ENCODE measurements around the gene PPOX. TPM values are rescaled to one million over a fixed set of nuclear protein-coding genes. Genes with fewer than 3 reads are reported as not detected.

Gene PPOX
- total and polyA plus RNA-seq, 11 donors = 9.7 to 24.3 (median 13.7) TPM

DNA sequence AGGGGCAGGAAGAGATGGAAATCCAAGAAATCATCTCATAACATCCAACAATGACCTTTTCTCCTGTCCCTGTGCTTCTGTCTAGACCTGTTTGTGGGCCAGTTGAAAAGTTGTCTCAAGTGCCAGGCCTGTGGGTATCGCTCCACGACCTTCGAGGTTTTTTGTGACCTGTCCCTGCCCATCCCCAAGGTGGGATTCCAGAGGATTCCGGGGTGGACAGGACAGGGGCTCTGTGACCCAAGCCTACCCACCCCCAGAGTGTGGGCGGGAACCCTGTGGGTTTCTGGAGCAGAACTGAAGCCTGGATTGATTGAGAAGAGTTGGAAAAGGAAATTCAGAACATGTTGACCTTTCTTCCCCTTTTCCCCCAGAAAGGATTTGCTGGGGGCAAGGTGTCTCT is 2.4 kb upstream of the PPOX start:
- H3K4me1 ChIP-seq = peaks cover 0 to 50% (median 40%) of the 10 kb centered on the region in 12 donors
- H3K9me3 ChIP-seq = no peaks in the 10 kb centered on the region
- H3K36me3 ChIP-seq = peaks cover 0 to 47% (median 35%) of the 10 kb centered on the region in 9 donors
- DNase-seq (no peak), ATAC-seq (no peak)
- intact Hi-C loops (cut with DNase I) = no loop called here
- TF ChIP-seq, protein P1, sequence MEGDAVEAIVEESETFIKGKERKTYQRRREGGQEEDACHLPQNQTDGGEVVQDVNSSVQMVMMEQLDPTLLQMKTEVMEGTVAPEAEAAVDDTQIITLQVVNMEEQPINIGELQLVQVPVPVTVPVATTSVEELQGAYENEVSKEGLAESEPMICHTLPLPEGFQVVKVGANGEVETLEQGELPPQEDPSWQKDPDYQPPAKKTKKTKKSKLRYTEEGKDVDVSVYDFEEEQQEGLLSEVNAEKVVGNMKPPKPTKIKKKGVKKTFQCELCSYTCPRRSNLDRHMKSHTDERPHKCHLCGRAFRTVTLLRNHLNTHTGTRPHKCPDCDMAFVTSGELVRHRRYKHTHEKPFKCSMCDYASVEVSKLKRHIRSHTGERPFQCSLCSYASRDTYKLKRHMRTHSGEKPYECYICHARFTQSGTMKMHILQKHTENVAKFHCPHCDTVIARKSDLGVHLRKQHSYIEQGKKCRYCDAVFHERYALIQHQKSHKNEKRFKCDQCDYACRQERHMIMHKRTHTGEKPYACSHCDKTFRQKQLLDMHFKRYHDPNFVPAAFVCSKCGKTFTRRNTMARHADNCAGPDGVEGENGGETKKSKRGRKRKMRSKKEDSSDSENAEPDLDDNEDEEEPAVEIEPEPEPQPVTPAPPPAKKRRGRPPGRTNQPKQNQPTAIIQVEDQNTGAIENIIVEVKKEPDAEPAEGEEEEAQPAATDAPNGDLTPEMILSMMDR (IDR thresholded peaks at IDR 0.05) = no peak
- TF ChIP-seq POLR2A (IDR thresholded peaks at IDR 0.05) = no peak
- H3K4me3 ChIP-seq = no peak overlapping the region
- H3K27me3 ChIP-seq = no peaks in the 10 kb centered on the region
- 92 to 95% (median 93%) methylated on average over 5 of the region's 5 CpGs for WGBS, 4 donors
- H3K27ac ChIP-seq = no peak overlapping the region

GRCh38 chr1:161164901-161165610 is 1.2 kb upstream of the PPOX start:
- peak overlapping the region; percentile 75 to 92 (median 84) for H3K27ac ChIP-seq
- H3K4me1 ChIP-seq = peaks cover 0 to 44% (median 35%) of the 10 kb centered on the region in 12 donors
- peak overlapping the region in 11 of 12 donors; percentile 59 to 92 (median 78) for H3K4me3 ChIP-seq
- 56 to 63% (median 58%) methylated on average over 14 of the region's 14 CpGs for WGBS, 4 donors
- peaks cover 0 to 59% (median 46%) of the 10 kb centered on the region in 9 donors for H3K36me3 ChIP-seq
- TF ChIP-seq, protein P1 (IDR thresholded peaks at IDR 0.05) = no peak
- TF ChIP-seq POLR2A (IDR thresholded peaks at IDR 0.05) = no peak
- DNase-seq (no peak), ATAC-seq (no peak)
- H3K9me3 ChIP-seq = no peaks in the 10 kb centered on the region
- no peaks in the 10 kb centered on the region for H3K27me3 ChIP-seq
- intact Hi-C loops (cut with DNase I) = no loop called here

GRCh38 chr1:161166669-161167548 is 683 bp downstream of the PPOX start:
- DNase-seq (no peak), ATAC-seq (peak in 1 of 4 donors; percentile 0)
- Histone ChIP-seq H3K27me3 (no peaks in the 10 kb centered on the region), H3K4me1 (peaks cover 0 to 29% (median 20%) of the 10 kb centered on the region in 12 donors), H3K27ac (peak overlapping the region; percentile 75 to 92 (median 83)), H3K9me3 (no peaks in the 10 kb centered on the region), H3K36me3 (peaks cover 0 to 70% (median 57%) of the 10 kb centered on the region in 9 donors), H3K4me3 (peak overlapping the region; percentile 59 to 92 (median 77))
- TF ChIP-seq POLR2A (IDR thresholded peaks at IDR 0.05) = no peak
- TF ChIP-seq, protein P1 (IDR thresholded peaks at IDR 0.05) = no peak
- 7 to 8% (median 8%) methylated on average over 32 to 33 of the region's 33 CpGs for WGBS, 4 donors
- intact Hi-C loops (cut with DNase I) = no loop called here

DNA sequence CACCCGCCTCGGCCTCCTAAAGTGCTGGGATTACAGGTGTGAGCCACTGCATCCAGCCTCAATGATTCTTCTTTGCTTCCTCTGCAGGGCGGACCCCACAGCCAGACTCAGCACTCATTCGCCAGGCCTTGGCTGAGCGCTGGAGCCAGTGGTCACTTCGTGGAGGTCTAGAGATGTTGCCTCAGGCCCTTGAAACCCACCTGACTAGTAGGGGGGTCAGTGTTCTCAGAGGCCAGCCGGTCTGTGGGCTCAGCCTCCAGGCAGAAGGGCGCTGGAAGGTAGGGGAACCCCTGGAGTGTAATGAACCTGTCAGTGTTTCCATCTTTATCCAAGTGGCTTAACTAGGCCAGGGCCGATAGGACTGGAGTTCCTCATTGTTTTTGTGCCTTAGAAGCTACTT is 2.7 kb downstream of the PPOX start:
- intact Hi-C loops (cut with DNase I) = no loop called here
- no peaks in the 10 kb centered on the region for H3K27me3 ChIP-seq
- H3K9me3 ChIP-seq = no peaks in the 10 kb centered on the region
- no peak overlapping the region for H3K4me3 ChIP-seq
- peaks cover 0 to 73% (median 59%) of the 10 kb centered on the region in 9 donors for H3K36me3 ChIP-seq
- ATAC-seq (no peak), DNase-seq (no peak)
- WGBS, 4 donors = 94 to 97% (median 95%) methylated on average over 7 to 9 of the region's 9 CpGs
- no peak overlapping the region for H3K27ac ChIP-seq
- TF ChIP-seq POLR2A (IDR thresholded peaks at IDR 0.05) = no peak
- TF ChIP-seq, protein P1 (IDR thresholded peaks at IDR 0.05) = no peak
- peaks cover 6 to 46% (median 33%) of the 10 kb centered on the region in 12 donors for H3K4me1 ChIP-seq
